GM12801 (cell line): ENCODE results near the gene UTF1.

Experiments
- TF ChIP-seq, protein P1 (sequence below): IDR thresholded peaks from one replicate; pipeline ENCODE4 v1.5.1; 2011; ENCODE audit warnings: control low read depth; ENCODE audit not compliant: insufficient read length; ENCODE audit errors: extremely low read depth

The UTF1 gene

DNA sequence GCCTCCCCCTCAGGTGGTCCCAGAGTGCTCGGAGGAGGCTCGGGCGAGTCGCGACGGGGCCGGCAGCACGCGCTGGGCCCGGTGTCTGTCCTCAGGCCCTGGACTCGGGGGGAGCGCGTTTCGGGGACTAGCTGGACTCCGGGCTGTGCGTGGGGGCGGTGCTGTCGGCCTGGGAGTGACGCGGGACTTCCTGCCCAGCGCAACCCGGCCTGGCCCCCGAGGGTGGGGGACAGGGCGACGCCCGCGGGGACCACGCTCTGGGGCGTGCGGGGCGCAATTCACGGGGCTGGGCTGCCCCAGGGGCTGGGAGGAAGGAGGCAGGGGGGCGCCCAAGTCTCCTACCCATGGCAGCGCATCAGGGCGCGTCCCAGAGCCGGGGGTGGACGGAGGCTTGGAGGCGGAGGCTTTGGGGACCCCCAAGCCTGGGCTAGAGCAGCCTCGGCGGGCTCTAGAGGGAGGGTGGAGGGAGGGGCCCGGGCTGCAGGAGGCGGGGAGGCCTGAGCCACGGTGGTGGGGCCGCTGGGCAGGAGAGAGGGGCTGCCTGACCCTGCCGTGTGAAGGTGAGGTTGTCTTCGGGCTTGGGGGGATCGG, 5.3 kb downstream of the UTF1 start:
- TF ChIP-seq, protein P1, sequence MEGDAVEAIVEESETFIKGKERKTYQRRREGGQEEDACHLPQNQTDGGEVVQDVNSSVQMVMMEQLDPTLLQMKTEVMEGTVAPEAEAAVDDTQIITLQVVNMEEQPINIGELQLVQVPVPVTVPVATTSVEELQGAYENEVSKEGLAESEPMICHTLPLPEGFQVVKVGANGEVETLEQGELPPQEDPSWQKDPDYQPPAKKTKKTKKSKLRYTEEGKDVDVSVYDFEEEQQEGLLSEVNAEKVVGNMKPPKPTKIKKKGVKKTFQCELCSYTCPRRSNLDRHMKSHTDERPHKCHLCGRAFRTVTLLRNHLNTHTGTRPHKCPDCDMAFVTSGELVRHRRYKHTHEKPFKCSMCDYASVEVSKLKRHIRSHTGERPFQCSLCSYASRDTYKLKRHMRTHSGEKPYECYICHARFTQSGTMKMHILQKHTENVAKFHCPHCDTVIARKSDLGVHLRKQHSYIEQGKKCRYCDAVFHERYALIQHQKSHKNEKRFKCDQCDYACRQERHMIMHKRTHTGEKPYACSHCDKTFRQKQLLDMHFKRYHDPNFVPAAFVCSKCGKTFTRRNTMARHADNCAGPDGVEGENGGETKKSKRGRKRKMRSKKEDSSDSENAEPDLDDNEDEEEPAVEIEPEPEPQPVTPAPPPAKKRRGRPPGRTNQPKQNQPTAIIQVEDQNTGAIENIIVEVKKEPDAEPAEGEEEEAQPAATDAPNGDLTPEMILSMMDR, result no peak

DNA sequence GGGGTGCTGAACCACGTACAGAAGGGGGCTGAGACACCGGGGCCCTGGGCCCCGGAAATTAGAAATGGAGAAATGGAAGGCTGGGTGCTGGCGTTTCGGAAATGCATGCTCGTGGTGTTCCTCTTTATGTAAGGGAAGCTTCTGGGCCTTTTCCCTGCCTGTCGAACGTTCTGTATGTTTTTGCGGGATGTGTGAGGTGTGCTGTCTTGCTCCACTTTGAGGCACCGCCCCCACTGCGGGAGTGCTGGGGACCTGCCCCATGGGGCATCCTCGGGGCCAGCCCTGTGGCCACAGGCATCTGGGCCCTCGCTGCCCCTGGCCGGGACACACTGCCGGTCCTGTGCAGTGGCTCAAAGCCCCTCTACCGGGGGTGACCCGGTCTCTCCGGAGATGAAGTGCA, 5.9 kb downstream of the UTF1 start:
- TF ChIP-seq, protein P1, result no peak

GRCh38 chr10:133236401-133237240, 6.6 kb downstream of the UTF1 start:
- TF ChIP-seq, protein P1, result no peak

GRCh38 chr10:133237241-133237587, 7.2 kb downstream of the UTF1 start:
- TF ChIP-seq, protein P1, result no peak

GRCh38 chr10:133237588-133238465, 7.8 kb downstream of the UTF1 start, which contains the start of gene VENTX:
Gene VENTX (plus strand): TSS chr10:133237855. CDS start chr10:133237915, 60 bp downstream.
- TF ChIP-seq, protein P1, result no peak

DNA sequence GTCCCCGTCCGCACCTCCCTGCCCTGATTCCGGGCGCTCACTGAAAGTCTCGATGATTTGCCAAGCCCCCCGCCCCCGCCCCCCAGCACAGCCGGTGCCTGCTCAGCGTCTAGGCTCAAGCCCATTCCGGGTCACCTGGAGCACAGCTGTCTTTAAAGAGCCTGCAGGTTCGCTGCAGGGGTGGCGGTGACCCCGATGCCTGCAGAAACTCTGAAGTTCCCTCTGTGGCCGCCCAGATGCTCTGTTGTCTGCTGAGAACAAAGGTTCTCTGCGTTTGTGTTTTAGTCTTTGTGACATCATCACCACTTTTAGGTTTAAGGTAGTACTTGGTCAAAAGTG, 8.4 kb downstream of the UTF1 start:
- TF ChIP-seq, protein P1, result no peak

DNA sequence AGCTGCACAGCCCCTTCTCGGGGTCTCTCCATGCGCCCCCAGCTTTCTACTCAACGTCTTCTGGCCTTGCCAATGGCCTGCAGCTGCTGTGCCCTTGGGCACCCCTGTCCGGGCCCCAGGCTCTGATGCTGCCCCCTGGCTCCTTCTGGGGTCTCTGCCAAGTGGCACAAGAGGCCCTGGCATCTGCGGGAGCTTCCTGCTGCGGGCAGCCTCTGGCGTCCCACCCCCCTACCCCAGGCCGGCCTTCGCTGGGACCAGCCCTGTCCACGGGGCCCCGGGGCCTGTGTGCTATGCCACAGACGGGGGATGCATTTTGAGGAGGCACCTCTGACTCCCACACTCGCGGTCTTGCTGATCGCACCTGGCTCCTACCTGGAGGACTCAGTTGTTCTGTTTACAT, 10.0 kb downstream of the UTF1 start:
- TF ChIP-seq, protein P1, result no peak
